ENCODE measurements around the gene PLA2G2E.

Gene PLA2G2E

DNA sequence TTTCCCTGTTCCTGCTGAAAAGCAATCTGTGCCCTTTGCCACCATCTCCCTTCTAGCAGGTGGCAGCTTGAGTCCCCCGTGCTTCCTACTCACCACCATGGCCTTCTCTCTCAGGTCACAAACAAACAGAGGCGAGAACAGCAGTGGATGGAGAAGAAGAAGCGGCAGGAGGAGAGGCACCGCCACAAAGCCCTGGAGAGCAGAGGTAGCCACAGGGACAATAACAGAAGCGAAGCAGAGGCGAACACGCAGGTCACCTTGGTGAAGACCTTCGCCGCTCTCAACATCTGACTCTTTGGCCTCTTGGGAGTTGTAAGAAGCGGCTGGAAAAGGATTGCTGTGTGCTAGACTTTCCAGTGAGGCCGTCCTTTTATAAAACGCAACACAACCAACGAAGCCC is 16.0 kb downstream of the PLA2G2E start:
- H3K4me3 ChIP-seq (ENCODE audit: low read depth, low read length) = no peak overlapping the region
- no peak for TF ChIP-seq CTCF (IDR thresholded peaks at IDR 0.05; ENCODE audit: insufficient read depth, low read depth, low read length, missing control alignments)
- DNase-seq (ENCODE audit: low read depth) = no peak

DNA sequence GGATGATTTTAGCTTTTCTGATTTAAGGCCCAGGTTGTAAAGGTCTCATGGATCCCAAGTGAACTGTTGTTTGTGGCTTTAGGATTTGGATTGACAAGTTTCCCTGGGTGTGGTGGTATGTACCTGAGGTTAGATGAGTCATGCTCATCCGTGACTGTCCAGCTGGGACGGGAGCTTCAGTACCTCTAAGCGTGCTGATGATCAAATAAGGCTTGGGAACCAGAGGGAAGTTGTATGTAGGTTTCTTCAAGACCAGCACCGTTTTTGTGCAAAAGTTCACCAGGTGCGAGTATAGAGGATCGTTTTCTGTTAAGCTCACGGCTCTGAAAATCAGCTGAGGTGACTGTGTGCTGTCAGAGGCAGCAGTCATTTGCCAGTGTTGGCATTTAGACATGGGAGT is 19.8 kb downstream of the PLA2G2E start:
- DNase-seq (ENCODE audit: low read depth) = no peak
- no peak overlapping the region for H3K4me3 ChIP-seq (ENCODE audit: low read depth, low read length)
- TF ChIP-seq CTCF (IDR thresholded peaks at IDR 0.05; ENCODE audit: insufficient read depth, low read depth, low read length, missing control alignments) = no peak

DNA sequence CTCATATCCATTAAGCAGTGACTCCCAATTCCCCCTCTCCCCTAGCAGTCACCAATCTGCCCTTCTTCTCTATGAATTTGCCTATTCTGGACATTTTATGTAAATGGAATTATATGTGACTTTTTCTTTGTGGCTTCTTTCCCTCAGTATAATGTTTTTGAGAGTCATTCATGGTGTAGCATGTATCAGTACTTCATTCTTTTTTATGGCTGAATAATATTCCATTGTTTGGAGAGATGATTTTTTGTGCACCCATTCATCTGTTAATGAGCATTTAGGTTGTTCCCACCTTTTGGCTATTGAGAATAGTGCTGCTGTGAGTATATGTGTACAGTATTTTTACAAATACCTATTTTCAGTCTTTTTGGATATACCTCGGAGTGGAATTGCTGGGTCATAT is 21.8 kb downstream of the PLA2G2E start:
- TF ChIP-seq CTCF (IDR thresholded peaks at IDR 0.05; ENCODE audit: insufficient read depth, low read depth, low read length, missing control alignments) = no peak
- H3K4me3 ChIP-seq (ENCODE audit: low read depth, low read length) = no peak overlapping the region
- DNase-seq (ENCODE audit: low read depth) = no peak

DNA sequence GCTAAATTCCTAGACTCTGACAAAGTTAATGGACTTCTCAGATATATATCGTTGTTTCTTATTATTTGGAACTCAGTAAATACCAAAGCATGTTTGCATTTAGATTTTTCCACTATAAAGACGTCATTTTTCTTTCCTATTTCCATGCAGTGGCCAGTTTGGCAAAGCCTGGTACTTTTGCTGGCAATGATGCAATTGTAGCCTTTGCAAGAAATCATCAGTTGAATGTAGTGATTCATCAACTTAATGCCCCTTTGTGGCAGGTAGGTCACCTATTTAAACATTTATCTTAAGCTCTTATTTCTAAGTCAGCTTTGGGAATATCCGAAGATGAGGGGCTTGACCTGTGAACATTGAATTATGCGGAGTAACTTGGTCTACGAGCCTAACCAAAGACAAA is 29.2 kb downstream of the PLA2G2E start:
- TF ChIP-seq CTCF (IDR thresholded peaks at IDR 0.05; ENCODE audit: insufficient read depth, low read depth, low read length, missing control alignments) = no peak
- H3K4me3 ChIP-seq (ENCODE audit: low read depth, low read length) = no peak overlapping the region
- DNase-seq (ENCODE audit: low read depth) = no peak

DNA sequence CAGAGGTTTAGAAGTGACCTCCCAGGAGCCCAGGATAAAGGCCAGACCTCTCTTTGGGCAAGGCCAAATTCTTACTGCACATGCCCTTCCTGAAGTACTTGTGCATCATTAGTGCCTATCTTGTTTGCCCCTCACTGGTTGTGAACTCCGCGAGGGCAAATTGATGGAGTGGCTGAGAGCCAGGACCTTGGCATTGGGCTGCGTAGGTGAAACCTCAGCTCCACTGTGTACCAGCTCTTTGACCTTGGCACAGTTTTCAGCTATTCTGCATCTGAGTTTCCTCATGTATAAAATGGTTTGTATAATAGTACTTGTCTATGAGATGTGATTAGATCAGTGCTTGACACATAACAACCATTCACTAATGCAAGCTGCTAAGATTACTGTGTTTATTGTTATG is 29.7 kb downstream of the PLA2G2E start:
- no peak for TF ChIP-seq CTCF (IDR thresholded peaks at IDR 0.05; ENCODE audit: insufficient read depth, low read depth, low read length, missing control alignments)
- no peak overlapping the region for H3K4me3 ChIP-seq (ENCODE audit: low read depth, low read length)
- DNase-seq (ENCODE audit: low read depth) = no peak

GRCh38 chr1:19892628-19893168 is 30.7 kb downstream of the PLA2G2E start:
- DNase-seq (ENCODE audit: low read depth) = no peak
- no peak overlapping the region for H3K4me3 ChIP-seq (ENCODE audit: low read depth, low read length)
- TF ChIP-seq CTCF (IDR thresholded peaks at IDR 0.05; ENCODE audit: insufficient read depth, low read depth, low read length, missing control alignments) = no peak

- no peak overlapping the region for H3K4me3 ChIP-seq (ENCODE audit: low read depth, low read length)
- no peak for DNase-seq (ENCODE audit: low read depth)
- TF ChIP-seq CTCF (IDR thresholded peaks at IDR 0.05; ENCODE audit: insufficient read depth, low read depth, low read length, missing control alignments) = no peak
Measured at GRCh38 chr1:19892129-19892528, 31.3 kb downstream of the PLA2G2E start.
